CD4-positive, alpha-beta memory T cell (primary cell): ENCODE results near the gene MAN1C1. TPM values are rescaled to one million over a fixed set of nuclear protein-coding genes. Genes with fewer than 3 reads are reported as not detected.

ENCODE experiments used
- CTCF ChIA-PET: fragments of 350-600 bp; sonication (Branson Sonifier 250); formaldehyde crosslinking; loops from one replicate; lab custom pipeline; 2021; ENCODE audit warnings: inconsistent platforms; ENCODE audit not compliant: partially characterized antibody; lab: Charles Lee
- POLR2A ChIA-PET: fragments of 350-600 bp; sonication (Branson Sonifier 250); formaldehyde crosslinking; loops from one replicate; lab custom pipeline; 2021; ENCODE audit not compliant: partially characterized antibody; lab: Charles Lee
- DNase-seq, 5 donors: peaks; one replicate each; pipeline versions ENCODE4 v3.0.0 to v3.0.0-alpha.2; 2020 to 2022; ENCODE audit warnings: mixed read lengths in 1 of 5
- H3K27ac ChIP-seq: one replicate; pipeline ENCODE4 v1.7.0; 2013; ENCODE audit warnings: low read depth, low read length
- H3K27me3 ChIP-seq: 2 replicates; pipeline ENCODE4 v1.7.0; 2013; ENCODE audit warnings: mild to moderate bottlenecking, low read length, moderate library complexity; ENCODE audit not compliant: insufficient read depth
- H3K36me3 ChIP-seq: 2 replicates; pipeline ENCODE4 v1.7.0; 2013; ENCODE audit warnings: mild to moderate bottlenecking, low read length, moderate library complexity; ENCODE audit not compliant: insufficient read depth
- H3K4me1 ChIP-seq: 2 replicates; pipeline ENCODE4 v1.7.0; 2013; ENCODE audit warnings: mild to moderate bottlenecking, low read length, moderate library complexity; ENCODE audit not compliant: insufficient read depth
- H3K4me3 ChIP-seq, 2 donors: one replicate each; pipeline ENCODE4 v1.7.0; 2013; ENCODE audit warnings: low read length in 2 of 2, mild to moderate bottlenecking in 1 of 2
- H3K9me3 ChIP-seq, 2 donors: one replicate each; pipeline ENCODE4 v1.7.0; 2013; ENCODE audit warnings: low read length in 2 of 2, control low read depth in 1 of 2; ENCODE audit not compliant: control insufficient read depth in 1 of 2
- H3K27ac Mint-ChIP-seq, 7 donors: one replicate each; pipeline ENCODE4 v1.8.0; 2020 to 2021; ENCODE audit warnings: mixed read lengths in 7 of 7, mild to moderate bottlenecking in 6 of 7, inconsistent platforms in 3 of 7, moderate library complexity in 3 of 7
- H3K27me3 Mint-ChIP-seq, 2 donors: one replicate each; pipeline ENCODE4 v1.8.0; 2020 to 2021; ENCODE audit warnings: mixed read lengths in 2 of 2
- H3K36me3 Mint-ChIP-seq, 2 donors: one replicate each; pipeline ENCODE4 v1.8.0; 2020 to 2021; ENCODE audit warnings: mixed read lengths in 2 of 2, inconsistent platforms in 1 of 2, mild to moderate bottlenecking in 1 of 2
- H3K4me1 Mint-ChIP-seq, 4 donors: one replicate each; pipeline ENCODE4 v1.8.0; 2020 to 2021; ENCODE audit warnings: mixed read lengths in 4 of 4, mild to moderate bottlenecking in 1 of 4
- H3K4me3 Mint-ChIP-seq, 8 donors: one replicate each; pipeline ENCODE4 v1.8.0; 2020 to 2021; ENCODE audit warnings: mixed read lengths in 8 of 8, mild to moderate bottlenecking in 7 of 8, moderate library complexity in 6 of 8, inconsistent platforms in 3 of 8
- H3K9me3 Mint-ChIP-seq, 8 donors: one replicate each; pipeline ENCODE4 v1.8.0; 2020 to 2021; ENCODE audit warnings: mixed read lengths in 8 of 8, mild to moderate bottlenecking in 5 of 8, inconsistent platforms in 3 of 8, moderate library complexity in 1 of 8
- intact Hi-C: fragments of 100-400 bp; cut with micrococcal nuclease; formaldehyde crosslinking; loops from one replicate; pipeline ENCODE4 v1.15.1; 2023
- polyA plus RNA-seq, 2 donors: library from polyadenylated mRNA; unstranded; fragments of 300-500 nt; fragmentation: Illumina TruSeq; gene quantifications; one replicate each; pipeline ENCODE4 v1.2.3, GENCODE V29; 2021
- total RNA-seq, 2 experiments: library from RNA; stranded (reverse); gene quantifications; one replicate each; pipeline ENCODE4 v1.2.3, GENCODE V29; 2021

The MAN1C1 gene
- total and polyA plus RNA-seq, 4 experiments from 2014 or later: 3.6 to 45.1 (median 26.5) TPM

DNA sequence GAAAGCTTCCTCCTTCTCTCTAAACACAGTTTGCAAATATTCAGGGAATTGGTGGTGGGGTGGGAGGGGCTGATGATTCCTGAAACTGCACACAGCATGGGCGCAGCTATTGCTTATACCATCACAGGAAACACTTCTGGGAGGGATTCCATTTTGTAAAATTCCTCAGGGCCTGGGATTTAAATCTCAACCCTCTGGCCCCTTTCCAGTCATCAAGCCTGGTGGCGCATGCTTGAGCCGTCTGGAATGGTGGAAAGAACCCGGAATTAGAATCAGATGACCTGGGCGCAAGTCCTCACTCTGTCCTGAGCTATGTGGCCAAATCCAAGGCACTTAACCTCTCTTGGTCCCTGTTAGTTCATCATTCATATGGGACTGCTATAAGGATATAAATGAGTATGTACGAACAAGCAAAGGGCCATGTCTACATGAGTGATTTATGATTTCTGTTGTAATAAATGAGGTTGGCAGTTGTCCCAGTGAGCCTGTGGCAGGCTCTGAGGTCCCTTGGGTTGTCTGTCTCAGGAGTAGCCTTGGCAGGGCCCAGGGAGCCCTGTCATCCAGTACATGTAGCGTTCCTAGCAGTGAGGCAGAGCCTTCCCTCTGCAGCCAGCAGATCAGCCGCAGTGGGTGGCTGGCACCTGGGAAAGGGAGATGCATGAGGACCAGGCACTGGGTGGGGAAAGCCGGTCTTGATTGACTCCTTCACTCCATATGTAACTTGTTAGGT, 72.0 kb downstream of the MAN1C1 start:
- CTCF ChIA-PET: no interaction called here
- H3K36me3 Mint-ChIP-seq: peaks cover 7 to 18% of the 10 kb centered on the region in 2 donors
- no peaks in the 10 kb centered on the region for H3K27me3 Mint-ChIP-seq
- intact Hi-C loops: no loop called here
- H3K9me3 Mint-ChIP-seq: no peaks in the 10 kb centered on the region
- no peak for DNase-seq
- peaks cover 0 to 52% (median 12%) of the 10 kb centered on the region in 4 donors for H3K4me1 Mint-ChIP-seq
- Histone ChIP-seq H3K27ac (no peak overlapping the region), H3K36me3 (peaks cover 6% of the 10 kb centered on the region), H3K4me3 (no peak overlapping the region), H3K4me1 (peaks cover 7% of the 10 kb centered on the region), H3K27me3 (no peaks in the 10 kb centered on the region), H3K9me3 (no peaks in the 10 kb centered on the region)
- POLR2A ChIA-PET: interaction anchor here (1.3 kb wide), 2 partner anchors 12 to 15 kb away, joined by 3 read pairs; no protein-coding TSS in a partner anchor
- no peak overlapping the region for H3K4me3 Mint-ChIP-seq
- peak overlapping the region in 4 of 7 donors; percentile 13 to 55 (median 41) for H3K27ac Mint-ChIP-seq

DNA sequence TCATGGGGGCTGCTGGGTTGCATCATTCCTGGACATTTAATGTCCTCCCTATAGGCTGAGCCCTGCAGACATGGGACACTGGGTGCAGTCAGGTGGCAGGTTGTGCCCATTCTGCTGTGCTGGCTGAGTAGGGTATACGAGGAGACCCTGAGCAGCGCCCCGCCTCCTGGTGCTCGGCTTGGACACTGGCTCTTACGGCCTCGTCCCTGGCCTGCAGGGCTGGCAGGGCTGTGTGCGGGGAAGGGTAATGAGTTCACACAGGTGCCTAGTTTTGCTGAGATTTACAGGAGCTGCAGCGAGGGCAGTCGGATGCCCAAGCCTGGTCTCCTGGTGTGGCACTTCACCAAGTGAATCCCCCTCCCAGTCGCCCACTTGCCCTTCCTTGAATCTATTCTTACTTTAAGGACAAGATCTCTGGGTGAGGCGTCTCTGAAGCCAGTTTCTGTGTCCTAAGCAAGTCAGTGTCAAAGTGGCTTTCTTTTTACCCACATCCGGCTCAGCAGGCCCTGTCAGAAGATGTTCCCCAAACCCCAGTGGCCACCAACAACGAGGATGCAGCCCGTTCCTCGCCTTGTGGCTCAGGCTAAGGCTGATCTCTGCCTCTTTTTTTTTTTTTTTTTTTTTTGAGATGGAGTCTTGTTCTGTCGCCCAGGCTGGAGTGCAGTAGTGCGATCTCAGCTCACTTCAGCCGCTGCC, 73.2 kb downstream of the MAN1C1 start:
- no peak overlapping the region for H3K27ac ChIP-seq
- H3K36me3 Mint-ChIP-seq: peaks cover 7 to 18% of the 10 kb centered on the region in 2 donors
- no peaks in the 10 kb centered on the region for H3K9me3 ChIP-seq
- intact Hi-C loops: no loop called here
- peaks cover 8% of the 10 kb centered on the region for H3K4me1 ChIP-seq
- H3K4me3 ChIP-seq: no peak overlapping the region
- H3K27ac Mint-ChIP-seq: peak overlapping the region in 1 of 7 donors; percentile 35
- POLR2A ChIA-PET: interaction anchor here (1.0 to 1.3 kb wide), 2 partner anchors 13 to 14 kb away, joined by 3 read pairs; no protein-coding TSS in a partner anchor
- no peaks in the 10 kb centered on the region for H3K27me3 Mint-ChIP-seq
- H3K36me3 ChIP-seq: peaks cover 6% of the 10 kb centered on the region
- CTCF ChIA-PET: no interaction called here
- no peaks in the 10 kb centered on the region for H3K27me3 ChIP-seq
- H3K4me3 Mint-ChIP-seq: no peak overlapping the region
- H3K4me1 Mint-ChIP-seq: peaks cover 0 to 48% (median 12%) of the 10 kb centered on the region in 4 donors
- DNase-seq: peak in 1 of 5 donors; percentile 16
- no peaks in the 10 kb centered on the region for H3K9me3 Mint-ChIP-seq

DNA sequence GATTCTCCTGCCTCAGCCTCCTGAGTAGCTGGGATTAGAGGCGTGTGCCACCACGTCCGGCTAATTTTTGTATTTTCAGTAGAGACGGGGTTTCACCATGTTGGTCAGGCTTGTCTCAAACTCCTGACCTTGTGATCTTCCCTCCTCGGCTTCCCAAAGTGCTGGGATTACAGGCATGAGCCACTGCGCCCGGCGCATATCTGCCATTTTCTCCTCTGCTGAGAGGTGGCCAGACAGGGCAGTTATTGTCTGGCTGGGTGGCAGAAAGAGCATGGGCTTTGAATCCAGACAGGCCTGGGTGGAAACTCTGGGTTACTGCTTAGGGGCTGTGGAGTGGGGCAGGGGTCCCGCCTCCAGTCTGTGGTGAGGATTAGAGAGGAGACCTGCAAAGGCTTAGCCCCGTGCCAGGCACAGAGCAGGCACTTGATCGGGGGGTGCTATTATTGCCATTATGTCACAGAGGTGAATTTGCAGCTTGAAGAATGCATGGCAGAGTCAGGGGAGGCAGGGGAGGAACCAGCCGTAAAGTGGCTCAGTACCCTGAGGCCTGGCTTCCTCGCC, 73.9 kb downstream of the MAN1C1 start:
- H3K4me3 Mint-ChIP-seq: no peak overlapping the region
- intact Hi-C loops: no loop called here
- H3K27ac Mint-ChIP-seq: peak overlapping the region in 1 of 7 donors; percentile 58
- Histone ChIP-seq H3K27ac (no peak overlapping the region), H3K4me3 (no peak overlapping the region), H3K36me3 (peaks cover 6% of the 10 kb centered on the region), H3K9me3 (no peaks in the 10 kb centered on the region), H3K27me3 (no peaks in the 10 kb centered on the region), H3K4me1 (peaks cover 12% of the 10 kb centered on the region)
- DNase-seq: no peak
- H3K27me3 Mint-ChIP-seq: no peaks in the 10 kb centered on the region
- POLR2A ChIA-PET: no interaction called here
- peaks cover 6 to 49% (median 11%) of the 10 kb centered on the region in 4 donors for H3K4me1 Mint-ChIP-seq
- no peaks in the 10 kb centered on the region for H3K9me3 Mint-ChIP-seq
- H3K36me3 Mint-ChIP-seq: peaks cover 5 to 16% of the 10 kb centered on the region in 2 donors
- CTCF ChIA-PET: interaction anchor here (1.3 kb wide), 1 partner anchor 49 kb away, joined by 3 read pairs; no protein-coding TSS in a partner anchor

DNA sequence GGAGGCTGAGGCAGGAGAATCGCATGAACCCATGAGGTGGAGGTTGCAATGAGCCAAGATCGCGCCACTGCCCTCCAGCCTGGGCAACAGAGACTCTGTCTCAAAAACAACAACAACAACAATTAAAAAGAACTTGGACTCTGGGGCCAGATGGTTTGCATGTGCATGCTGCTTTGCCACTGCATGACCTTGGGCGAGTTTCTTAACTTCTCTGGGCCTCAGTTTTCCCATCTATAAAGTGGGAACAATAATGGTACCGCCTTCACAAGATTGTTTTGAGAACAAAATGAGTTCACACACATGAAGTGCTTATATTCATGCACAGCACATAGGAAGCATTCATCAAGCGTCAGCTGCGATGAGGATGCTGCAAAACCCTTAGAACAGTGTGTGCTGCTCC, 74.6 kb downstream of the MAN1C1 start:
- Mint-ChIP-seq H3K9me3 (no peaks in the 10 kb centered on the region), H3K36me3 (peaks cover 0 to 13% of the 10 kb centered on the region in 2 donors), H3K4me1 (peaks cover 11 to 54% (median 14%) of the 10 kb centered on the region in 4 donors), H3K27me3 (no peaks in the 10 kb centered on the region), H3K4me3 (no peak overlapping the region), H3K27ac (peak overlapping the region in 1 of 7 donors; percentile 35)
- Histone ChIP-seq H3K36me3 (peaks cover 6% of the 10 kb centered on the region), H3K4me1 (peaks cover 12% of the 10 kb centered on the region), H3K9me3 (no peaks in the 10 kb centered on the region), H3K27ac (no peak overlapping the region), H3K4me3 (no peak overlapping the region), H3K27me3 (no peaks in the 10 kb centered on the region)
- ChIA-PET POLR2A (no interaction called here), CTCF (interaction anchor here (1.2 to 1.3 kb wide), 2 partner anchors 15 to 48 kb away, joined by 3 read pairs; no protein-coding TSS in a partner anchor)
- no peak for DNase-seq
- intact Hi-C loops: no loop called here

DNA sequence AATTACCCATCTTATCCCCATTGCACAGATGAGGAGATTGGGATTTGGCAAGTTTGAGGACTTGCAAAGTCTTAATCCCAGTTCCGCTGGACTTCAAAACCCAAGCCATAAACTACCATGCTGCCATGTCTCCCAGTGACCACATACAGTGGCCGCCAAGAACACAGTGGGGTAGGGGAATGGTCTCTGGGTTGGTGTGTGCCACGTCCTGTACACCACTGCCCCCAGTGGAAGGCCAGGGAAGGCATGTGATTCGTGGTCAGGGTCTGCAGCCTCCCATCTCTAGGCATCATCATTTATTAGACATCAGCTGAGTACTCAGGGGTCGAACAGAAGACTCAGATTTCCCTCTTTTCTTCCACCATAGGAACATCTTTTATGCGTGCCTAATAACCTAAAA, 76.0 kb downstream of the MAN1C1 start:
- H3K36me3 ChIP-seq: no peaks in the 10 kb centered on the region
- Mint-ChIP-seq H3K27ac (no peak overlapping the region), H3K36me3 (peaks cover 0 to 7% of the 10 kb centered on the region in 2 donors), H3K9me3 (no peaks in the 10 kb centered on the region), H3K27me3 (no peaks in the 10 kb centered on the region), H3K4me1 (peaks cover 19 to 58% (median 21%) of the 10 kb centered on the region in 4 donors), H3K4me3 (no peak overlapping the region)
- no peak overlapping the region for H3K4me3 ChIP-seq
- no peak for DNase-seq
- POLR2A ChIA-PET: interaction anchor here (1.0 to 1.6 kb wide), 2 partner anchors 16 to 75 kb away, joined by 4 read pairs; no protein-coding TSS in a partner anchor
- no peak overlapping the region for H3K27ac ChIP-seq
- CTCF ChIA-PET: interaction anchor here (0.6 to 3.9 kb wide), 10 partner anchors 9 to 188 kb away, joined by 3 to 22 read pairs (median 4); no protein-coding TSS in a partner anchor
- intact Hi-C loops: no loop called here
- no peaks in the 10 kb centered on the region for H3K27me3 ChIP-seq
- peaks cover 22% of the 10 kb centered on the region for H3K4me1 ChIP-seq
- no peaks in the 10 kb centered on the region for H3K9me3 ChIP-seq

DNA sequence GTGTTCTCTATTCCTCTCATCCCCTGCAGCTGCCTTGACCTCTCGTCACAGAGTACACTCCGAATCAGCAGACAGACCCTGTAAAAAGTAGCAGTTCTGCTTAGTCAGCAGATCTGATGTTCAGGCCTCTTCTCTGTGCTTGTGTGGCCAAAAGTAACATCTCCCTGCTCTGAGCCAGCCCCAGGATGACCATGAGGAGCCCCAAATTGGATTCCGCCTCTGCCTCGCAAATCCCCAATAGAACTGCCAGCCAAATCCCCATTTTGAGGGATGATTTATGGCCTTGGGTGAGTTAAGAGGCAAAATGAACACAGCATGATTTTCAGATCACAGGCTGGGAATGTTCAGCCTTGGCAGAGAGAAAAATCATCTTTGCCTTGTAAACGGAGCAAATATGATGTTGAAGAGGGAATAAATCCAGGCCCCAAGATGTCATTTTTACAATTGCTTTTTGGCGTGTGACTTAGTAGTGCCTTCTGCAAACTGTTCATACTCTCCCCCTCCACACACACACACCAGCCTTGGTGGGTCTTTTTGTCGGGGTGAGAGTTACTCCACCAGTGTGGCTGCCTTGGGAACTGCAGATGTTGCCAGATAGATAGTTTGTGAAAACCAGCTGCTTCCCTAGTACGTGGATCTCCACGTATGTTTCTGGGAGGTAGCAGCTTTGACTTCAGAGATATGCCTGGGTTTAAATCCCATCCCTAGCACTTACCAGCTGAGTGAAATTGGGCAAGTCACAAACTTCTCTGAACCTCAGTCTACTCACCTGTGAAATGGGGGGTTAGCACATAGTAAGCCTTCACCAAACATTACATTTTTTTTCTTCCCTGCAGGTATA, 77.8 kb downstream of the MAN1C1 start:
- no peak overlapping the region for H3K4me3 Mint-ChIP-seq
- H3K27ac Mint-ChIP-seq: peak overlapping the region in 2 of 7 donors; percentile 49 to 76
- intact Hi-C loops: no loop called here
- H3K27me3 Mint-ChIP-seq: no peaks in the 10 kb centered on the region
- ChIA-PET POLR2A (interaction anchor here (1.3 kb wide), 2 partner anchors 18 to 80 kb away, joined by 3 to 4 read pairs; no protein-coding TSS in a partner anchor), CTCF (interaction anchor here (1.5 to 3.9 kb wide), 2 partner anchors 75 to 115 kb away, joined by 3 to 17 read pairs; no protein-coding TSS in a partner anchor)
- Histone ChIP-seq H3K27ac (no peak overlapping the region), H3K27me3 (no peaks in the 10 kb centered on the region), H3K4me3 (no peak overlapping the region), H3K4me1 (peaks cover 31% of the 10 kb centered on the region), H3K9me3 (no peaks in the 10 kb centered on the region), H3K36me3 (no peaks in the 10 kb centered on the region)
- peaks cover 0 to 1% of the 10 kb centered on the region in 2 donors for H3K36me3 Mint-ChIP-seq
- DNase-seq: no peak
- no peaks in the 10 kb centered on the region for H3K9me3 Mint-ChIP-seq
- peaks cover 22 to 63% (median 28%) of the 10 kb centered on the region in 4 donors for H3K4me1 Mint-ChIP-seq
